GM10248 (cell line): ENCODE measurements around the gene CACNA1I.

Source experiments
- CTCF ChIA-PET: fragments of 300-600 bp; sonication (Branson Sonifier 250); formaldehyde crosslinking; extraction: SDS; loops from one replicate; lab custom pipeline; 2021; ENCODE audit warnings: antibody characterized with exemption; lab: Yijun Ruan, JAX
- POLR2A ChIA-PET: fragments of 350-650 bp; sonication (Branson Sonifier 250); formaldehyde crosslinking; extraction: SDS; loops from one replicate; lab custom pipeline; 2020; ENCODE audit warnings: antibody characterized with exemption; lab: Yijun Ruan, JAX
- DNase-seq: peaks from one replicate; pipeline ENCODE4 v3.0.0; 2012; ENCODE audit errors: extremely low spot score
- TF ChIP-seq, protein P1 (sequence below): IDR thresholded peaks from 2 replicates; pipeline ENCODE4 v1.5.1; 2012; ENCODE audit warnings: mild to moderate bottlenecking, low read depth; ENCODE audit errors: extremely low read depth, missing control alignments, control extremely low read depth

Gene CACNA1I

DNA sequence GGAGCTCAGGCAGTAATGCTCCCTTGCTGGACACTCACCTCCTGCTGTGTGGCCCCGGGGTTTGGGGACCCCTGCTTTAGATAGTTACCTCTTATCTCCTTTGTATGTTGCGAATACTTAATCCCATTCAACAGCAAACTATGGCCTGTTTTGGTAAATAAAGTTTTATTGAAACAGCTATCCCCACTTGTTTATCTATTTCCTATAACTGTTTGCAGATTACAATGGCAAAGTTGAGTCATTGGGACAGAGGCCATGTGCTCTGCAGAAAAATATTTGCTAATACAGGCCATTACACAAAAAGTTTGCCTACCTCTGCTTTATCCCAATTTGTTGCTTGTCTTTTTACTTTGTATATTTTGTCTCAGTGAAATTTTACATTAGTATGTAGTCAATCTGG, 68.4 kb downstream of the CACNA1I start:
- TF ChIP-seq, protein P1, sequence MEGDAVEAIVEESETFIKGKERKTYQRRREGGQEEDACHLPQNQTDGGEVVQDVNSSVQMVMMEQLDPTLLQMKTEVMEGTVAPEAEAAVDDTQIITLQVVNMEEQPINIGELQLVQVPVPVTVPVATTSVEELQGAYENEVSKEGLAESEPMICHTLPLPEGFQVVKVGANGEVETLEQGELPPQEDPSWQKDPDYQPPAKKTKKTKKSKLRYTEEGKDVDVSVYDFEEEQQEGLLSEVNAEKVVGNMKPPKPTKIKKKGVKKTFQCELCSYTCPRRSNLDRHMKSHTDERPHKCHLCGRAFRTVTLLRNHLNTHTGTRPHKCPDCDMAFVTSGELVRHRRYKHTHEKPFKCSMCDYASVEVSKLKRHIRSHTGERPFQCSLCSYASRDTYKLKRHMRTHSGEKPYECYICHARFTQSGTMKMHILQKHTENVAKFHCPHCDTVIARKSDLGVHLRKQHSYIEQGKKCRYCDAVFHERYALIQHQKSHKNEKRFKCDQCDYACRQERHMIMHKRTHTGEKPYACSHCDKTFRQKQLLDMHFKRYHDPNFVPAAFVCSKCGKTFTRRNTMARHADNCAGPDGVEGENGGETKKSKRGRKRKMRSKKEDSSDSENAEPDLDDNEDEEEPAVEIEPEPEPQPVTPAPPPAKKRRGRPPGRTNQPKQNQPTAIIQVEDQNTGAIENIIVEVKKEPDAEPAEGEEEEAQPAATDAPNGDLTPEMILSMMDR, result no peak
- no peak for DNase-seq
- CTCF ChIA-PET, result no interaction called here
- POLR2A ChIA-PET, result no interaction called here

GRCh38 chr22:39641660-39642310, 71.2 kb downstream of the CACNA1I start:
- no peak for DNase-seq
- ChIA-PET POLR2A (no interaction called here), CTCF (no interaction called here)
- TF ChIP-seq, protein P1, result no peak

- DNase-seq, result no peak
- POLR2A ChIA-PET, result no interaction called here
- TF ChIP-seq, protein P1, result no peak
- CTCF ChIA-PET, result interaction anchor here (1.2 to 1.3 kb wide), 2 partner anchors 19 to 381 kb away, joined by 3 to 4 read pairs; no protein-coding TSS in a partner anchor
Measured at GRCh38 chr22:39643311-39644083, 72.9 kb downstream of the CACNA1I start.

- CTCF ChIA-PET, result interaction anchor here (1.0 kb wide), 1 partner anchor 379 kb away, joined by 3 read pairs; no protein-coding TSS in a partner anchor
- TF ChIP-seq, protein P1, result no peak
- POLR2A ChIA-PET, result no interaction called here
- DNase-seq, result no peak
Measured at GRCh38 chr22:39645532-39645931, 75.0 kb downstream of the CACNA1I start.

- CTCF ChIA-PET, result interaction anchor here (1.0 kb wide), 1 partner anchor 378 kb away, joined by 3 read pairs; no protein-coding TSS in a partner anchor
- DNase-seq, result no peak
- POLR2A ChIA-PET, result no interaction called here
- TF ChIP-seq, protein P1, result no peak
Measured at GRCh38 chr22:39646398-39647063, 76.0 kb downstream of the CACNA1I start.
